Peyer's patch (tissue), 4 donors: ENCODE measurements around the gene RAD51B. TPM values are rescaled to one million over a fixed set of nuclear protein-coding genes. Genes with fewer than 3 reads are reported as not detected.
A peak's percentile ranks its signal among the peaks of the same experiment; 100 is the strongest.

ENCODE experiments used
- DNase-seq, 3 donors: peaks; one replicate each; pipeline ENCODE4 v3.0.0-alpha.2; 2017 to 2019
- H3K27ac ChIP-seq, 4 donors: fragments of 200-600 bp; sonication (generic); one replicate each; pipeline ENCODE4 v1.5.1; 2016 to 2019
- H3K27me3 ChIP-seq, 2 donors: fragments of 200-600 bp; sonication (generic); one replicate each; pipeline ENCODE4 v1.5.1; 2019
- H3K36me3 ChIP-seq, 3 donors: fragments of 200-600 bp; sonication (generic); one replicate each; pipeline ENCODE4 v1.5.1; 2016 to 2019
- H3K4me1 ChIP-seq, 4 donors: fragments of 200-600 bp; sonication (generic); one replicate each; pipeline ENCODE4 v1.5.1; 2016 to 2019
- H3K4me3 ChIP-seq, 4 donors: fragments of 200-600 bp; sonication (generic); 1 replicate in 3 of 4; 2 replicates in 1 of 4; pipeline ENCODE4 v1.5.1; 2016 to 2019; ENCODE audit warnings: mild to moderate bottlenecking in 1 of 4
- H3K9me3 ChIP-seq, 4 donors: fragments of 200-600 bp; sonication (generic); one replicate each; pipeline ENCODE4 v1.5.1; 2016 to 2019; ENCODE audit warnings: mild to moderate bottlenecking in 1 of 4
- POLR2A ChIP-seq, 2 donors: fragments of 450-650 bp; IDR thresholded peaks; one replicate each; pipeline ENCODE4 v1.5.1; 2017; ENCODE audit warnings: antibody characterized with exemption in 2 of 2, mild to moderate bottlenecking in 2 of 2, moderate library complexity in 2 of 2
- total RNA-seq, 4 donors: library from RNA; depleted of rRNA; stranded (reverse); fragments of >200 nt; gene quantifications; one replicate each; pipeline ENCODE4 v1.1.0, GENCODE V29; 2016
- TF ChIP-seq, protein P1 (sequence below), 6 experiments: fragments of 450-650 bp in 4 of 6; fragments of 200-600 bp in 2 of 6; sonication (generic) in 1 of 6; IDR thresholded peaks; one replicate each; pipeline ENCODE4 v1.5.1; 2017 to 2019; ENCODE audit warnings: antibody characterized with exemption in 6 of 6, mild to moderate bottlenecking in 3 of 6, moderate library complexity in 1 of 6

Gene RAD51B
- total RNA-seq, 4 donors from 2014 or later, result 12.6 to 103 (median 33.1) TPM

DNA sequence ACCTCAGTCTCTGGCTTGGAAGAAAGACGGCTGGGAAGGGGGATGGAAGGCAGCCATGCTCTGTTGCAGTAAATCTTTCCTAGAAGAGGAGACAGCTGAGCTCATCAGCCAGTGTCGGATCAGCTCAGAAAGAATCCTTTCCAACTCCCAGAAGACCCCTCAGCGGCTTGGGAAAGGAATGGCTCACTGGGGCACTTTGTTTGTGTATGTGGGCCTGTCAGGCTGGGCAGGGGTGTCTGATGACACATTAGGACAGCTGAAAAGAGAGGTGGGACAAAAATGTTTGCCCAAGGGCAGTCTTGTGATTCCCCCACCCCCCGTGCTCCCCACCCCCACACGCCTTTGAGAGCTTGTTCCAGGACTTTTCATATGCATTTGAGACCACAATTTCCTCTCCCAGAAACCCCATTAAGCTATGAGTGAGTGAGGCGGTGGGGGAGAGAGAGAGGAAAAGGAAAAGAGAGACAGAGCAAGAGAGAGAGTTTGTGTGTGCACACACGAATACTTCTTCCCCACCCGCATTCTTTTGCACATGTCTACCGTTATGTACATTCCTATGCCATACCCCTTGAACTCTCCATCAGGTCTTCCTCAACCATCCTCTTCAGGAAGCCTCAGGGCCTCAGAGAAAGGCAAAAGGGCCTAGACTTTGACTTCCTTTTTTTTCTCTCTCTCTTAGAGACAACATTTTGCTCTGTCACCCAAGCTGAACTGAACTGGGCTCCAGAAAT lies 774.4 kb downstream of the RAD51B start:
- Histone ChIP-seq H3K9me3 (no peaks in the 10 kb centered on the region), H3K4me1 (peaks cover 0 to 14% (median 3%) of the 10 kb centered on the region in 4 donors), H3K27ac (peak overlapping the region in 2 of 4 donors; percentile 7 to 21)

GRCh38 chr14:68594737-68595380 lies 775.3 kb downstream of the RAD51B start:
- TF ChIP-seq POLR2A (IDR thresholded peaks at IDR 0.05), result no peak
- TF ChIP-seq, protein P1, sequence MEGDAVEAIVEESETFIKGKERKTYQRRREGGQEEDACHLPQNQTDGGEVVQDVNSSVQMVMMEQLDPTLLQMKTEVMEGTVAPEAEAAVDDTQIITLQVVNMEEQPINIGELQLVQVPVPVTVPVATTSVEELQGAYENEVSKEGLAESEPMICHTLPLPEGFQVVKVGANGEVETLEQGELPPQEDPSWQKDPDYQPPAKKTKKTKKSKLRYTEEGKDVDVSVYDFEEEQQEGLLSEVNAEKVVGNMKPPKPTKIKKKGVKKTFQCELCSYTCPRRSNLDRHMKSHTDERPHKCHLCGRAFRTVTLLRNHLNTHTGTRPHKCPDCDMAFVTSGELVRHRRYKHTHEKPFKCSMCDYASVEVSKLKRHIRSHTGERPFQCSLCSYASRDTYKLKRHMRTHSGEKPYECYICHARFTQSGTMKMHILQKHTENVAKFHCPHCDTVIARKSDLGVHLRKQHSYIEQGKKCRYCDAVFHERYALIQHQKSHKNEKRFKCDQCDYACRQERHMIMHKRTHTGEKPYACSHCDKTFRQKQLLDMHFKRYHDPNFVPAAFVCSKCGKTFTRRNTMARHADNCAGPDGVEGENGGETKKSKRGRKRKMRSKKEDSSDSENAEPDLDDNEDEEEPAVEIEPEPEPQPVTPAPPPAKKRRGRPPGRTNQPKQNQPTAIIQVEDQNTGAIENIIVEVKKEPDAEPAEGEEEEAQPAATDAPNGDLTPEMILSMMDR (IDR thresholded peaks at IDR 0.05), result no peak
- H3K36me3 ChIP-seq, result no peaks in the 10 kb centered on the region
- no peaks in the 10 kb centered on the region for H3K27me3 ChIP-seq
- H3K4me1 ChIP-seq, result peaks cover 0 to 18% (median 3%) of the 10 kb centered on the region in 4 donors
- H3K27ac ChIP-seq, result peak overlapping the region in 1 of 4 donors; percentile 22
- no peak overlapping the region for H3K4me3 ChIP-seq
- H3K9me3 ChIP-seq, result no peaks in the 10 kb centered on the region
- DNase-seq, result no peak

More for the DNA sequence above, 774.4 kb downstream of the RAD51B start:
- TF ChIP-seq, protein P1 (IDR thresholded peaks at IDR 0.05), result no peak
- TF ChIP-seq POLR2A (IDR thresholded peaks at IDR 0.05), result no peak
- H3K27me3 ChIP-seq, result no peaks in the 10 kb centered on the region
- H3K36me3 ChIP-seq, result no peaks in the 10 kb centered on the region
- no peak overlapping the region for H3K4me3 ChIP-seq
- DNase-seq, result peak in 1 of 3 donors; percentile 36

DNA sequence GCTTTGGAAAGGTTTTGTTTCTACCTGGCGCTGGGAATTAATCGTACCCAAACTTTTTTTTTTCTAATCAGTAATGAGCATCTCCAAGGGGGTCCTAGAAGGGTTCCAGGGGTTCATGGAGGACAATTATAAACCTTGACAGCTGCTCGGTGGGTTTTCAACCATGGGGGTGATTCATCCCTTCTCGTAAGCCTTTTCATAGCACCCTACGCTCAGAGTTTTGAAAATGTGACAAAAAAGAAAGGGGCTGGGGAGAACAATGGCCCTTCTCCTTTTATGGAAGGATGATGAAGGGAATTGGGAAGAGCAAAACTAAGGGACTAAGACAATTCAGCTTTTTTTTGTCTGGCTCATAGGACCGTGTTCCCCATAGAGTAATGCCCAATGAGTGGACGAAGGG lies 776.6 kb downstream of the RAD51B start:
- Histone ChIP-seq H3K4me1 (peaks cover 0 to 22% (median 3%) of the 10 kb centered on the region in 4 donors), H3K27me3 (no peaks in the 10 kb centered on the region), H3K4me3 (no peak overlapping the region), H3K36me3 (no peaks in the 10 kb centered on the region), H3K27ac (no peak overlapping the region), H3K9me3 (no peaks in the 10 kb centered on the region)
- no peak for DNase-seq
- TF ChIP-seq, protein P1 (IDR thresholded peaks at IDR 0.05), result no peak
- no peak for TF ChIP-seq POLR2A (IDR thresholded peaks at IDR 0.05)

DNA sequence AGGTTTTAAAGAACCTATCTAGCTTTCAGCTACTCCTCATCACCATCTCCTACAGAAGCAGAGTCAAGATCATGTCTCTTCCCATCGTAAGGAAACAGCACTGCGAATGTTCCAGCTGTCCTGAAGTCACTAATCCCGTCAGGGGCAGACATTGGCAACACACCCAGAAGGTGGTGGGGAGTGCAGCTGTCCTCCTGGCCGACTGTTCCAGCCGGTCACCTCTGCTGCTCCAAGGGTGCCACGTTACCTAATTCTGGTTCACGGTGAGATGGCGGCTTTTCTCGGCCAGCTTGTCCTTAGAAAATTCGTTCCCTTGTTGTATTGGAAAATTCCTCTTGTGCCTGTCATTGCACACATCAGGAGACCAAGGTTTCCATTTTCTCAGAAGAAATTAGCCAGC lies 777.1 kb downstream of the RAD51B start:
- DNase-seq, result no peak
- Histone ChIP-seq H3K4me1 (peaks cover 0 to 22% (median 3%) of the 10 kb centered on the region in 4 donors), H3K27me3 (no peaks in the 10 kb centered on the region), H3K27ac (peak overlapping the region in 1 of 4 donors; percentile 14), H3K9me3 (no peaks in the 10 kb centered on the region), H3K4me3 (no peak overlapping the region), H3K36me3 (no peaks in the 10 kb centered on the region)
- TF ChIP-seq, protein P1 (IDR thresholded peaks at IDR 0.05), result no peak
- TF ChIP-seq POLR2A (IDR thresholded peaks at IDR 0.05), result no peak

DNA sequence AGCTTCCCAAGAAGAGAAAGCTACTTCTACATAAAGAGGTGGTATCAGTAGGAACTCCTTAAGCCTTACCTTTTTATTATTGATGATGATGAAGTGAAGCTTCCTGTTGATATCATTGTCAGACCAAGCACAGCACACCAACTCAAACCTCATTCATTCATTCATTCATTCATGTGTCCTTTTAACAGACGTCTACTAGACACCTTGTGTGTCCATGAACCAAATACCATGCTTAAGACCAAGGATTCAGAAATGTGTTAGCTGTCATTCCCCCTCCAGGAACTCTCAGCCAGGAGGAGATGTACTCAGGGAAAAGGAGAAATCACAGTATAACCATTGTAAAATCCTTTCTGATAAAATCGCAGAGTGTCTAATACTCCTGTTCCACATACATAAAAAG lies 778.5 kb downstream of the RAD51B start:
- no peak overlapping the region for H3K4me3 ChIP-seq
- H3K9me3 ChIP-seq, result no peaks in the 10 kb centered on the region
- H3K4me1 ChIP-seq, result peaks cover 0 to 22% (median 3%) of the 10 kb centered on the region in 4 donors
- TF ChIP-seq, protein P1 (IDR thresholded peaks at IDR 0.05), result no peak
- no peak for TF ChIP-seq POLR2A (IDR thresholded peaks at IDR 0.05)
- DNase-seq, result no peak
- H3K27ac ChIP-seq, result peak overlapping the region; percentile 51 to 87 (median 70)
- no peaks in the 10 kb centered on the region for H3K36me3 ChIP-seq
- H3K27me3 ChIP-seq, result no peaks in the 10 kb centered on the region
